HUES48 (cell line): ENCODE results near the gene RAB13.

ENCODE experiments used
- H3K27ac ChIP-seq: one replicate; pipeline ENCODE4 v1.7.0; 2013; ENCODE audit warnings: low read depth, low read length, inconsistent platforms
- H3K27me3 ChIP-seq: 2 replicates; pipeline ENCODE4 v1.6.1; 2013; ENCODE audit warnings: mild to moderate bottlenecking, low read length; ENCODE audit not compliant: control insufficient read depth, insufficient read depth
- H3K36me3 ChIP-seq: 2 replicates; pipeline ENCODE4 v1.6.1; 2013; ENCODE audit warnings: low read length; ENCODE audit not compliant: control insufficient read depth, insufficient read depth
- H3K4me1 ChIP-seq: 2 replicates; pipeline ENCODE4 v1.6.1; 2013; ENCODE audit warnings: mild to moderate bottlenecking, low read length; ENCODE audit not compliant: control insufficient read depth, insufficient read depth
- H3K4me3 ChIP-seq: 2 replicates; pipeline ENCODE4 v1.5.1; 2013; ENCODE audit warnings: mild to moderate bottlenecking, low read depth, low read length
- H3K9ac ChIP-seq: 2 replicates; pipeline ENCODE4 v1.6.1; 2013; ENCODE audit warnings: mild to moderate bottlenecking, low read depth, low read length, moderate library complexity
- H3K9me3 ChIP-seq: 2 replicates; pipeline ENCODE4 v1.6.1; 2013; ENCODE audit warnings: low read length; ENCODE audit not compliant: control insufficient read depth, insufficient read depth

The RAB13 gene

DNA sequence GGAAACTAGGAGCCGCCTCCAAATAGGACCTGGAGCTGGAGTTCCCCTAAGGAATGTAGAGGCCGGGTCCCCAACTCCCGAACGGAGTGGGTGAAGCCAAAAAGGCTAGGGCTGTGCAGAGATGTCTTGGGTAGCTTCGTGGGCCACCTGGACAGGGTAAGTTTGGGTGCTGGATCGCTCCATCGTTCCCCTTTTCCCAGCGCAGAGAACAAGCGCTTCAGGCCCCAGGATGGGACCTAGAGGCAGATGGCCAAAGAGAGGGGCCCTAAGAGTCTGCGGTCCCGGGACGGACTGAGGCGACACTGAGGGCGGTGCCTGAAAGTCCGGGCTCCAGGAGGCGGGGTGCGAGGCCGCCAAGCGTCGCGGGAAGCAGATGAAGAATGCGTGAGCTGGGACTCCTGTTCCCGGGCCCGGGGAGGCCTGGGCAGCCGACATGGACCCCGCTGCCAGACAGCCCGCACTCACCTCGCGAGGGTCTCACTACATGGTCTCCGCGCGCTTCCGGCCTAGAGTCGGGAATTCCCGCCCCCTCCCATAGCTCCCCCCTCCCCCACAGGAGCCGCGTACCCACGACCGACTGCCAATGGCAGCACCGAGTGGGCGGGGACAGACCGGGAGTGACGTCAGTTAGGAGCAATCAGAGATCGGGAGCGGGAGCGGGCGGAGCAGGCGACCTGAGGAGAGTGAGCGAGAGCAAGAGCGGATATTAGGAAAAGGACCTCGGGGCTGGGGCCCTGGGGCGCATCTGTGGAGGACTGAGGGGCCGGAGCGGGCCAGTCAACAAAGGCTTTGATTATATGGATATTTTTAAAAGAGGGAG is 22.9 kb downstream of the RAB13 start, which contains the start of gene SLC39A1:
TSS of gene SLC39A1 (minus strand) at position 508 of the 820 bp plus-strand sequence. CDS start 822 bp downstream, outside the sequence.
- H3K36me3 ChIP-seq, result peaks cover 31% of the 10 kb centered on the region
- no peaks in the 10 kb centered on the region for H3K27me3 ChIP-seq
- peak within 1 kb of the TSS; percentile 93 for H3K4me3 ChIP-seq
- H3K27ac ChIP-seq, result peak within 1 kb of the TSS; percentile 97
- peak within 1 kb of the TSS; percentile 90 for H3K9ac ChIP-seq
- H3K9me3 ChIP-seq, result no peaks in the 10 kb centered on the region
- peaks cover 37% of the 10 kb centered on the region for H3K4me1 ChIP-seq

DNA sequence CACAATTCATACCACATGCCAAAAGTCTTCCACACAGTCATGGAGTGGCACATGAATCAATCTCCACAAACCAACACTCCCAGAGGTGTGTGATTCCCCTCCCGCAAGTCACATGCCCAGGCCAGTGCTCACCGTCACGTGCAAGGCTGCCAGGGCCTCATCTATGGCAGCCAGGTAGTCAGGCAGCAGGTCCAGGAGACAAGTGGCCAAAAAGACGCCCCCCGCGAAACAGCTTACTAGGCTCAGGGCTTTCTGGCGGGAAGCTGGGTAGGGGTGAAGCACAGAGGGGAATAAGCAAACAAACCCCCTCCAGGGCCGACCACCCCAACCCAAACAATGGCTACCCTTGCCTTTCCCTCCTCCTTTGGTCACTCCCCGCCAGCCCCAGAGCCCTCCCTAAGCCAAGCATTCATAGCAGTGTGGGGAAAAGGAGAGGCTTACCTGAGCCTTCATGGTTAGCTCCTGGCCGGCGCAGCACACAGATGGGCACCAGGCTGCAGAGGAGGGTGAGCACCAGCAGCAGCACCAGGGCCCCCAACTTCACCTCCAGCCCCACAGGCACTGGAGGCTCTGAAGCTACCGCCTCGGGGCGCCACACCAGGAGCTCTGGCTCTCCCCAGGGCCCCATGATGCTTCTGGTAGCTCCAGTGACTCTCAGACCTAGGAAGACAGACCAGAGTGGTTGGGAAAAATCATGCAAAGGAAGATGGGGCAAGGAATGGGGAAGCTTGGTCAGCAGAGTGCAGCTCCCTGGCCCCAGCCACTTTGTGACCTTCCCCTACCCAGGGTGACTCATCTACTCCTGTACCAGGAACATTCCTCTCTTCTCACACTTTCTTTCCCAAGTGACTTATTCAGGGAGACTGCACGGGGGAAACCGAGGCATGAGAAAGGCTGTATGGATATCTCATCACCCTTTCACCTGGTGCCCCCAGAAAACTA is 23.8 kb downstream of the RAB13 start:
- peaks cover 31% of the 10 kb centered on the region for H3K36me3 ChIP-seq
- H3K27me3 ChIP-seq, result no peaks in the 10 kb centered on the region
- H3K4me1 ChIP-seq, result peaks cover 33% of the 10 kb centered on the region
- H3K9me3 ChIP-seq, result no peaks in the 10 kb centered on the region
- H3K4me3 ChIP-seq, result peak overlapping the region; percentile 93
- peak overlapping the region; percentile 88 for H3K9ac ChIP-seq
- peak overlapping the region; percentile 97 for H3K27ac ChIP-seq

DNA sequence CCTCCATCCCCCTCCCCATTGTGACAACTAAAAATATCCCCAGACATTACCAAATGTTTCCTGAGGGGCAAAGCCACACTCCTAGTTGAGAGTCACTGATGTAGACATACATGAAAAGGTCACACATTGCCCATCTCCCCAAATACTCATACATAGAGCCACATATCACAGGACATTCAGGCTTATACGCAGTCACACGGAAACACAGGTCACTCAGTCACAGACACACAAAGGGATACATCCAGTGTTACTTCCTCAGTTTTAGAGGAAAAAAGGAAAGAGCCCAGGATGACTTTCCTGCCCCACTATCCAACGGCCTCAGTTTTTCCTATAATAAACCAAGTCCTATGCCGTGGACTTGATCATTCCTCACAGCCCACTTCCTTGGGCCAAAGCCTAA is 24.7 kb downstream of the RAB13 start:
- Histone ChIP-seq H3K27ac (peak overlapping the region; percentile 97), H3K4me1 (peaks cover 32% of the 10 kb centered on the region), H3K9ac (0 out of 2 replicates have a peak overlapping the region, but pooled peaks have one; percentile 88), H3K9me3 (no peaks in the 10 kb centered on the region), H3K27me3 (no peaks in the 10 kb centered on the region), H3K36me3 (peaks cover 31% of the 10 kb centered on the region), H3K4me3 (peak overlapping the region; percentile 93)

DNA sequence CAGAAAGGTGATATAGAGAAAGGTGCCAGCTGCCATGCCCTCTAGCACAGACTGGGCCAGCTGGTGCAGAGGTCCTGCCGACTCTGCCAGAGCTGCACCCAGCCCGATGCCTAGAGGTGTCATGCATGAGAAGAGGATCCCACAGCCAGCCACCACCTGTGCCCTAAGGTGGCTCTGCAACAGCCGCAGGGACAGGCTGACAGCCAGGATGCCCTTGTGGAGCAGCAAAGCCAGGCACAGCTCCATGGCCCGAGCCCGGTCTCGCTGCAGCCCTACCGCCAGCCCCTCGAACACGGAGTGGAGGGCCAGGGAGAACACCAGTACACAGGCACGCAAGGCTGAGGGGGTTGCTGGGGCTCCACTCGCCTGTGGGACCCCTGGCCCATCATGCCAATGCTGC is 25.9 kb downstream of the RAB13 start:
- Histone ChIP-seq H3K9me3 (no peaks in the 10 kb centered on the region), H3K27ac (peak overlapping the region; percentile 31), H3K9ac (no peak overlapping the region), H3K36me3 (peaks cover 27% of the 10 kb centered on the region), H3K4me3 (no peak overlapping the region), H3K4me1 (peaks cover 28% of the 10 kb centered on the region), H3K27me3 (no peaks in the 10 kb centered on the region)

DNA sequence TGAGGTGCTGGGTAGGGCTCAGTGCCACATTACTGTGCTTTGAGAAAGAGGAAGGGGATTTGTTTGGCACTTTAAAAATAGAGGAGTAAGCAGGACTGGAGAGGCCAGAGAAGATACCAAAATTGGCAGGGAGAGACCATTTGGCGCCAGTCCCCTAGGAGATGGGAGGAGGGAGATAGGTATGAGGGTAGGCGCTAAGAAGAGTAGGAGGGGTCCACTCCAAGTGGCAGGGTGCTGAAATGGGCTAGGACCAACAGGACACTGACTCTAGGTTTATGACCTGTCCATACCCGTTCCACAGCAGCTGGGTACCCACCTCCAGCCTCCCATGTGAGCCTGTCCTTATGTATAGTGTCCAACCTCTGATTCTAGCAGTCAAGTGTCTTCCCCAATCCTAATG is 26.7 kb downstream of the RAB13 start:
- Histone ChIP-seq H3K27me3 (no peaks in the 10 kb centered on the region), H3K9ac (no peak overlapping the region), H3K4me1 (peaks cover 28% of the 10 kb centered on the region), H3K27ac (peak overlapping the region; percentile 77), H3K36me3 (peaks cover 33% of the 10 kb centered on the region), H3K4me3 (no peak overlapping the region), H3K9me3 (no peaks in the 10 kb centered on the region)

DNA sequence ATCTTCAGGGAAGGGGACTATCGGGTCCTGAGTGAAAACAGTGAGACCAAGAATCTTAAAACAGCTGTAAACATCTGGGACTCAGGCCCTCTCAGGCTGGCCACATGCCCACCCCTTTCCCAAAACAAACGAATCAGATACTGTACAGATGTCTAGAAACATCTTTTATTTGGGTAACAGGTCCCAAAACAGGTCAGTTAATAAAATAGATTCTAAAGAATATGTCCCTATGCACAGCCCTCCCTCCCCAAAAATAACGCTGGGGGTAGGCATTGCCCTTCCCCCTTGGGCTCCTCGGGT is 27.2 kb downstream of the RAB13 start:
- Histone ChIP-seq H3K9me3 (no peaks in the 10 kb centered on the region), H3K9ac (no peak overlapping the region), H3K36me3 (peaks cover 38% of the 10 kb centered on the region), H3K27ac (peak overlapping the region; percentile 77), H3K4me3 (peak overlapping the region; percentile 42; the same call in 1 of the 2 replicates), H3K27me3 (no peaks in the 10 kb centered on the region), H3K4me1 (peaks cover 28% of the 10 kb centered on the region)

DNA sequence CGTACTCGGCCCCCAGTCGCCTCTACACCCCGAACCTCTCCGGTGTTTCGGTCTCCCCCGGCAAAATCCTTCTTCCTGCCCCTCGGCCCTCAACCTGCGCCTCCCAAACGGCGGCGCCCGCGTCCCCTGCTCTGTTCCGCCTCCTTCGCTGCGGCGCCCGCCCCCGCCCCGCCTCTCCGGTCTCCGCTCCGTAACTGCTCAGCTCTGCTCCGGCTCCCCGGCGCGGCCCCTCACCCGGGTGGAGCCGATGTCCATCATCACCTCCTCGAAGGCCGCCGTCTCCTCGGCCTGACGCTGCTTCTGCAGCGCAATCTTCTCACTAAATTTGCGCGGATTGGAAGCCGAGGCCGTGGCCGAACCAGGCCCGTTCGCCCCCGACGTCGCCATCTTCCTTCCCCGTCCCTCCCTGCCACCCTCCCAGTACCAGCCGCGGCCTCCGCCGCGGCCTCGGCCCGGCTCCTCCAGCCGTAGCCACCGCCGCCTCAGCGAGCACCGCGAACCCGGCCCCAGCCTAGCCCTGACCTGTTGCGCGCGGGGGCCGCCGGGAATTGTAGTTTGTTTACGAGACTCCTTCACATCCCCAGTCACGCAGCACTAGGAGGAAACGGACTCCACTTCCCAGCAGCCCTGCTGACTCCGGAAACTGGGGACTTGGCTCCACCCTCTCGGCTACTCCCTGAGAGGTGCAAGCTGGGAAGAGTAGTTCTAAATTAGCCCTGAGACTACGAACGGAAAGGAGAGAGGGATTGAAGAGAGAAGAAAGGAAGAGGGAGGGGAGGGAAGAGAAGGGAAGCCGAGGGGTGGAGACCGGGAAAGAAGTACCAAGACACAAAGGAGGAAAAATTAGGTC is 27.8 kb downstream of the RAB13 start, which contains the start of gene CRTC2:
TSS of gene CRTC2 (minus strand) at position 502 of the 850 bp plus-strand sequence. CDS start at position 387, 115 bp downstream.
- H3K4me3 ChIP-seq, result peak within 1 kb of the TSS; percentile 90
- peaks cover 43% of the 10 kb centered on the region for H3K36me3 ChIP-seq
- peak within 1 kb of the TSS; percentile 89 for H3K27ac ChIP-seq
- peak within 1 kb of the TSS; percentile 74 for H3K9ac ChIP-seq
- H3K27me3 ChIP-seq, result no peaks in the 10 kb centered on the region
- no peaks in the 10 kb centered on the region for H3K9me3 ChIP-seq
- H3K4me1 ChIP-seq, result peaks cover 28% of the 10 kb centered on the region

DNA sequence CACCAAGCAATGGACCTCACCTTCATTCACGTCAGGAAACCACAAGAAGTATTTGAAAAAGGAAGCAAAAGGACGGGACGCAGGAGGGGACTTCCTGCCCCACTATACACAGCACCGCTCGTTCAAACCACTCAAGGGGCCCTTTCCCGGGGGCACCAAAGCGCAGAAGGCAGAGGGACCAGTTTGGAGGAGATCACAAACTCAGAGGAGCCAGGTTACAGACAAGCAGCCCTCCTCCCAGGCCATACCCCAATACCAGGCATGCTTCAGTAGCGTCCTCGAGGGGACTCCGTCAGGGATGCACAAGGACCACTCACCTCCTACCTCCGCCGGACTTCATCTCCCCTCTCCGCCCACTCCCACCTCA is 28.4 kb downstream of the RAB13 start:
- Histone ChIP-seq H3K9ac (peak overlapping the region; percentile 74), H3K4me3 (peak overlapping the region; percentile 90), H3K36me3 (peaks cover 46% of the 10 kb centered on the region), H3K4me1 (peaks cover 28% of the 10 kb centered on the region), H3K9me3 (no peaks in the 10 kb centered on the region), H3K27me3 (no peaks in the 10 kb centered on the region), H3K27ac (peak overlapping the region; percentile 89)

DNA sequence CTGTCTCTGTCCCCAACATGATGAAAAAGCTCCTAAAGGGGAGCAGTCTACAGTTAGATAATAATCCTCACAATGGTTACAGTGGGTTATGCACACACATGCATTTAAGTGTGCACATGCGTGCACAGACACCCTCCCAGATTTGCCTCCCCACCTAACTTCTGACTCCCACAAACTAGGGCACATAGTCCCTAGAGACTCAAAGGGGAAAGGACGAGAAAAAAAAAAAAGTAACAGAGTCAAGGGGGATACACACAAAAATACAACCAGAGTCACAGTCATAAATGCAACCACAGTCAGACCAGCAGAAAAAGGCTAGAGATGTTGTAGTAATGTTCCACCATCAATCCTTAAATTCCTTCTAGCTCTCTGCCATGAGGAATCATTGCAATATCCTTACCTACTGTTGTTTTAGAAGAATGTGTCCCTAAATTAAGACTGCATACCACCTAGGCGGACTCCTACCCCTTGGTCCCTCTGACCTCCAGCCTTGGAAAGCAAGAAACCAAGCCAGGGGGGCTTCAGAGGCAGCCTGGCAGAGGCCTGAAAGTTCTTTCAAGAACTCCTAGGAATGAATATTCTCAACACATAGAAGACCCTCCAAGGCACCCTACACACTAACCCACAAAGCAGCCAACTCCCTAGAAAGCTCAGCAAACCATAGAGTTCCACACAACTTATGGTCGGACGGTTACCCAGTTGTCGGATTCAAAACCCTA is 29.0 kb downstream of the RAB13 start:
- no peaks in the 10 kb centered on the region for H3K27me3 ChIP-seq
- H3K9me3 ChIP-seq, result no peaks in the 10 kb centered on the region
- H3K4me3 ChIP-seq, result peak overlapping the region; percentile 90
- peak overlapping the region; percentile 74 for H3K9ac ChIP-seq
- H3K27ac ChIP-seq, result peak overlapping the region; percentile 89
- H3K4me1 ChIP-seq, result peaks cover 22% of the 10 kb centered on the region
- peaks cover 51% of the 10 kb centered on the region for H3K36me3 ChIP-seq

DNA sequence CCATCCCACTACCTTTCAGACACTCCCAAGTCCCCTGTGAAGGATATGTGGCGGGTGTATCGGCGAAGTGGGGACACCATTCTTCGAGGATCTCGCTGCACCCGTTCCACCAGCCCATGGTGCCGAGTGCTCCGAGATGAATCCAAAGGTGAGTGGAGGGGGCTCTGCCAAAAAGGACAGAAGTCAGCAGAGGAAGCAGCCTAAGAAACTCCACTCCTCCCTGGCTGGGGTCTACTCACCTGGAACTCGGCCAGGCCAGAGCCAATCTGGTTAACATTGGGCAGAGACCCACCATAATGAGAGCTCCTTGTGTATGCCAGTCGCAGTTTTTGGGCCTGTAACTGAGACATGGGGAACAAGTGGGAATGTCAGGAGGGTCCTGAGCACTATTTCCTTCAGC is 31.3 kb downstream of the RAB13 start:
- Histone ChIP-seq H3K9me3 (no peaks in the 10 kb centered on the region), H3K4me1 (peaks cover 13% of the 10 kb centered on the region), H3K9ac (no peak overlapping the region), H3K27ac (no peak overlapping the region), H3K4me3 (no peak overlapping the region), H3K27me3 (no peaks in the 10 kb centered on the region), H3K36me3 (peaks cover 53% of the 10 kb centered on the region)
